Measurements from ENCODE around the gene GSX1. TPM values are rescaled to one million over a fixed set of nuclear protein-coding genes. Genes with fewer than 3 reads are reported as not detected.

GSX1 gene
- total RNA-seq (2022; extraction: Qiagen RNA extraction; ENCODE audit: low read depth): not detected in 5 replicates

DNA sequence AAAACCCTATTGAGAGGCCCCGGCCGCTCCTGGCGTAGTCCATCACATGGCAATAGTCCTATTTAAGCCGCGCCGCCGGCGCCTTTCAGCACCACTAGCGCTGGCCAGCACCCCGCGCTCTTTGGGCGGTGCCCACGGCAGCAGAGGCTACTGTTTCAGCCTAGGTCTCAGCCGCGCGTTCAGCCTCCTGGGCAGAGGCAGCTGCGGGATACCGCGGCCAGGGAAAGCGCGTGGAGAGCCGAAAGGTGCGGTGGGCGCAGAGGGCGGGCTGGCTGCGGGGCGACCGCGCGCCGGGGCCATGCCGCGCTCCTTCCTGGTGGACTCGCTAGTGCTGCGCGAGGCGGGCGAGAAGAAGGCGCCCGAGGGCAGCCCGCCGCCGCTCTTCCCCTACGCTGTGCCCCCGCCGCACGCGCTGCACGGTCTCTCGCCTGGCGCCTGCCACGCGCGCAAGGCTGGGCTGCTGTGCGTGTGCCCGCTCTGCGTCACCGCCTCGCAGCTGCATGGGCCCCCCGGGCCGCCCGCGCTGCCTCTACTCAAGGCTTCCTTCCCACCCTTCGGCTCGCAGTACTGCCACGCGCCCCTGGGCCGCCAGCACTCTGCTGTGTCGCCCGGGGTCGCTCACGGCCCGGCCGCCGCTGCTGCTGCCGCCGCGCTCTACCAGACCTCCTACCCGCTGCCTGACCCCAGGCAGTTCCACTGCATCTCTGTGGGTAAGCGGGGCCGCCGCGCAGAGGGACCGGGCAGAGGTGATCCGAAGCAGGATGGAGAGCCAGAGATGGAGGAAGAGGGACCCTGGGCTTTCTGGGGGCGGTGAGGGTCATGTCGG, at the start of gene GSX1:
Gene GSX1, plus strand, starts transcription at position 91 of the 826 bp plus-strand sequence. Its CDS starts 208 bp downstream, at position 299.

Other genes starting within 250 kb of the GSX1 start
- gene LNX2, start 172.0 kb upstream of the GSX1 start, total RNA-seq (2022; extraction: Qiagen RNA extraction; ENCODE audit: low read depth): 2.2 to 4.1 TPM (median 3.4 TPM) in 5 replicates
- gene POLR1D, start 170.6 kb upstream of the GSX1 start, total RNA-seq (2022; extraction: Qiagen RNA extraction; ENCODE audit: low read depth): 152 to 175 TPM (median 159 TPM) in 5 replicates
- 0.05 to 0.22 TPM (median 0.07 TPM) in 4 of 5 replicates, not detected in the other for gene PDX1, start 127.5 kb downstream of the GSX1 start, total RNA-seq (2022; extraction: Qiagen RNA extraction; ENCODE audit: low read depth)
- 0.53 to 1.2 TPM (median 0.96 TPM) in 5 replicates for gene CDX2, start 176.8 kb downstream of the GSX1 start, total RNA-seq (2022; extraction: Qiagen RNA extraction; ENCODE audit: low read depth)
- not detected in 5 replicates for gene URAD, start 196.2 kb downstream of the GSX1 start, total RNA-seq (2022; extraction: Qiagen RNA extraction; ENCODE audit: low read depth)